GM23338 (cell line): ENCODE measurements around the gene ST3GAL6. TPM values are rescaled to one million over a fixed set of nuclear protein-coding genes. Genes with fewer than 3 reads are reported as not detected.

Source experiments
- ATAC-seq: fragments of 200-7000 bp; cut with Tn5 transposase; 3 replicates; pipeline ENCODE4 v1.9.1; 2020
- DNase-seq: peaks from one replicate; pipeline ENCODE4 v3.0.0-alpha.2; 2015; ENCODE audit warnings: low spot score
- H2AFZ ChIP-seq: fragments of 200-600 bp; sonication (generic); 2 replicates; pipeline ENCODE4 v1.8.0; 2016; ENCODE audit warnings: antibody characterized with exemption, mild to moderate bottlenecking, moderate library complexity
- H3F3A ChIP-seq: fragments of 200-600 bp; sonication (generic); replicated peaks from 2 replicates; pipeline ENCODE4 v1.8.0; 2017; ENCODE audit warnings: antibody characterized with exemption, mixed run types, low read depth
- H3K27ac ChIP-seq: fragments of 200-600 bp; sonication (generic); 2 replicates; pipeline ENCODE4 v1.6.1; 2016; ENCODE audit warnings: low read depth
- H3K27me3 ChIP-seq: fragments of 200-600 bp; sonication (generic); 2 replicates; pipeline ENCODE4 v1.8.0; 2016; ENCODE audit warnings: mild to moderate bottlenecking, mixed run types, moderate library complexity; ENCODE audit not compliant: insufficient read depth
- H3K36me3 ChIP-seq: fragments of 200-600 bp; sonication (generic); 2 replicates; pipeline ENCODE4 v1.8.0; 2016; ENCODE audit warnings: mild to moderate bottlenecking; ENCODE audit not compliant: insufficient read depth
- H3K4me1 ChIP-seq: fragments of 200-600 bp; sonication (generic); 2 replicates; pipeline ENCODE4 v1.8.0; 2016; ENCODE audit warnings: mild to moderate bottlenecking, moderate library complexity; ENCODE audit not compliant: insufficient read depth
- H3K4me2 ChIP-seq: fragments of 200-600 bp; sonication (generic); 2 replicates; pipeline ENCODE4 v1.7.1; 2017; ENCODE audit warnings: mixed run types
- H3K4me3 ChIP-seq: fragments of 200-600 bp; sonication (generic); 2 replicates; pipeline ENCODE4 v1.6.1; 2016; ENCODE audit warnings: mixed run types
- H3K79me2 ChIP-seq: fragments of 200-600 bp; sonication (generic); replicated peaks from 2 replicates; pipeline ENCODE4 v1.8.0; 2017; ENCODE audit warnings: mild to moderate bottlenecking; ENCODE audit not compliant: insufficient read depth
- H3K9me2 ChIP-seq: fragments of 200-600 bp; sonication (generic); 2 replicates; pipeline ENCODE4 v1.8.0; 2017; ENCODE audit not compliant: insufficient read depth
- H4K20me1 ChIP-seq: fragments of 200-600 bp; sonication (generic); replicated peaks from 2 replicates; pipeline ENCODE4 v1.8.0; 2017; ENCODE audit warnings: mild to moderate bottlenecking; ENCODE audit not compliant: insufficient read depth
- H3K27ac Mint-ChIP-seq: 2 replicates; pipeline ENCODE4 v1.8.0; 2020; ENCODE audit warnings: inconsistent platforms, mild to moderate bottlenecking, moderate library complexity, mixed read lengths
- H3K27me3 Mint-ChIP-seq: 3 replicates; pipeline ENCODE4 v1.8.0; 2022; ENCODE audit warnings: low read depth, mild to moderate bottlenecking, moderate library complexity, mixed read lengths, inconsistent platforms; ENCODE audit not compliant: insufficient read depth, poor library complexity
- H3K36me3 Mint-ChIP-seq: 3 replicates; pipeline ENCODE4 v1.8.0; 2021; ENCODE audit warnings: low read depth, mild to moderate bottlenecking, inconsistent platforms, moderate library complexity, mixed read lengths
- H3K4me1 Mint-ChIP-seq: 3 replicates; pipeline ENCODE4 v1.8.0; 2020; ENCODE audit warnings: mild to moderate bottlenecking, inconsistent platforms, mixed read lengths
- H3K4me3 Mint-ChIP-seq: 3 replicates; pipeline ENCODE4 v1.8.0; 2021; ENCODE audit warnings: moderate library complexity, mild to moderate bottlenecking, inconsistent platforms, mixed read lengths
- H3K9me3 Mint-ChIP-seq: 3 replicates; pipeline ENCODE4 v1.8.0; 2020; ENCODE audit warnings: moderate library complexity, mild to moderate bottlenecking, inconsistent platforms, mixed read lengths
- CREB1 ChIP-seq: fragments of 250-450 bp; sonication (Bioruptor Pico); IDR thresholded peaks from 2 replicates; pipeline ENCODE4 v1.5.0; 2020; ENCODE audit warnings: low read depth, mild to moderate bottlenecking, moderate library complexity
- EZH2 ChIP-seq: fragments of 200-600 bp; sonication (generic); IDR thresholded peaks from one replicate; pipeline ENCODE4 v1.8.0; 2017; ENCODE audit warnings: antibody characterized with exemption, mild to moderate bottlenecking, low read depth; ENCODE audit not compliant: unreplicated experiment
- JUNB ChIP-seq: IDR thresholded peaks from one replicate; pipeline ENCODE4 v1.6.1; 2016; ENCODE audit warnings: antibody characterized with exemption; ENCODE audit not compliant: unreplicated experiment
- NANOG ChIP-seq: IDR thresholded peaks from 2 replicates; pipeline ENCODE4 v1.6.1; 2016; ENCODE audit warnings: antibody characterized with exemption, borderline replicate concordance
- POLR2AphosphoS5 ChIP-seq: IDR thresholded peaks from 2 replicates; pipeline ENCODE4 v1.6.1; 2016; ENCODE audit warnings: antibody characterized with exemption, low read depth
- REST ChIP-seq: IDR thresholded peaks from one replicate; pipeline ENCODE4 v1.6.1; 2018; ENCODE audit warnings: antibody characterized with exemption; ENCODE audit not compliant: unreplicated experiment
- STAT1 ChIP-seq: IDR thresholded peaks from one replicate; pipeline ENCODE4 v1.6.1; 2016; ENCODE audit warnings: antibody characterized with exemption; ENCODE audit not compliant: unreplicated experiment
- ZNF331 ChIP-seq: fragments of 250-450 bp; sonication (Bioruptor Pico); IDR thresholded peaks from 2 replicates; pipeline ENCODE4 v1.5.0; 2020; ENCODE audit warnings: low read depth, mild to moderate bottlenecking, moderate library complexity
- ZNF462 ChIP-seq: fragments of 250-450 bp; sonication (Bioruptor Pico); IDR thresholded peaks from 2 replicates; pipeline ENCODE4 v1.5.0; 2020; ENCODE audit warnings: mild to moderate bottlenecking, moderate library complexity
- polyA plus RNA-seq: library from polyadenylated mRNA; unstranded; fragments of >200 nt; fragmentation: Nextera tagmentation; extraction: Ambion mirVana; gene quantifications from 2 replicates; pipeline ENCODE4 v1.2.1, GENCODE V29; 2016
- total RNA-seq: library from RNA; depleted of rRNA; stranded (reverse); fragments of >200 nt; shearing (Covaris generic); gene quantifications from 2 replicates; pipeline ENCODE4 v1.2.3, GENCODE V29; 2014

ST3GAL6 gene
- total and polyA plus RNA-seq, 2 experiments from 2014 or later, result 4.7 to 8.1 TPM

- H3K4me3 Mint-ChIP-seq, result no peak overlapping the region
These were observed 41.4 kb upstream of the ST3GAL6 start for GRCh38 chr3:98721776-98722175.

More at GRCh38 chr3:98721776-98722175, 41.4 kb upstream of the ST3GAL6 start:
- ATAC-seq (peak; percentile 35), DNase-seq (no peak)
- H3K9me3 Mint-ChIP-seq, result no peaks in the 10 kb centered on the region
- Histone ChIP-seq H4K20me1 (no peaks in the 10 kb centered on the region), H3K9me2 (no peaks in the 10 kb centered on the region), H3F3A (no peaks in the 10 kb centered on the region), H2AFZ (no peak overlapping the region), H3K4me3 (no peak overlapping the region), H3K4me1 (peaks cover 12% of the 10 kb centered on the region), H3K36me3 (no peaks in the 10 kb centered on the region), H3K27me3 (peaks cover 42% of the 10 kb centered on the region), H3K79me2 (no peaks in the 10 kb centered on the region), H3K4me2 (0 out of 2 replicates have a peak overlapping the region, but pooled peaks have one; percentile 30), H3K27ac (no peak overlapping the region)
- no peaks in the 10 kb centered on the region for H3K36me3 Mint-ChIP-seq
- peaks cover 21% of the 10 kb centered on the region for H3K4me1 Mint-ChIP-seq
- no peak overlapping the region for H3K27ac Mint-ChIP-seq
- peaks cover 11% of the 10 kb centered on the region for H3K27me3 Mint-ChIP-seq
- TF ChIP-seq STAT1 (no peak), POLR2AphosphoS5 (no peak), ZNF331 (CRISPR knock-in tag) (no peak), NANOG (no peak), JUNB (no peak), EZH2 (no peak), ZNF462 (CRISPR knock-in tag) (no peak), CREB1 (CRISPR knock-in tag) (no peak), REST (no peak)
